IPS-11a (cell line): ENCODE measurements around the gene MACF1.

Experiments used
- H3K4me3 ChIP-seq: one replicate; pipeline ENCODE4 v1.5.1; 2013; ENCODE audit warnings: low read depth, low read length, control low read depth

MACF1 gene

DNA sequence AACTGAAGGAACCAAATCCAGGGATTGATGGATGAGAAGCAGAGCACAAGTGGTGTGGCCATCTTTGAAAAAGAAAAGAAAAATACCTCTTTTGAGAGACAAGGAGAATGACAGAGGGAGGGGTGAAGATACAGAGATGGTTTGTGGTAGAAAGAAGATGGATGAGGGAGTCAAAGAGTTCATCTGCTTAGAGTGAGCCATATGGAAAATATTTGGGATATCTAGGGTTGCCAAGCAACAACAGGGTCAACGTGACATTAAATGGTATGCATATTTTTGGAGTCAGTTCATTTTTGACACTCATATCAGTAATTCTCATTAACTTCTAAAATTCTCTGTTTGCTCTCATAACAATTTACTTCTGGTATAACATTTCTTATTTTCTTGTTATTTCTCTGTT, 50.7 kb downstream of the MACF1 start:
- H3K4me3 ChIP-seq: no peak overlapping the region

DNA sequence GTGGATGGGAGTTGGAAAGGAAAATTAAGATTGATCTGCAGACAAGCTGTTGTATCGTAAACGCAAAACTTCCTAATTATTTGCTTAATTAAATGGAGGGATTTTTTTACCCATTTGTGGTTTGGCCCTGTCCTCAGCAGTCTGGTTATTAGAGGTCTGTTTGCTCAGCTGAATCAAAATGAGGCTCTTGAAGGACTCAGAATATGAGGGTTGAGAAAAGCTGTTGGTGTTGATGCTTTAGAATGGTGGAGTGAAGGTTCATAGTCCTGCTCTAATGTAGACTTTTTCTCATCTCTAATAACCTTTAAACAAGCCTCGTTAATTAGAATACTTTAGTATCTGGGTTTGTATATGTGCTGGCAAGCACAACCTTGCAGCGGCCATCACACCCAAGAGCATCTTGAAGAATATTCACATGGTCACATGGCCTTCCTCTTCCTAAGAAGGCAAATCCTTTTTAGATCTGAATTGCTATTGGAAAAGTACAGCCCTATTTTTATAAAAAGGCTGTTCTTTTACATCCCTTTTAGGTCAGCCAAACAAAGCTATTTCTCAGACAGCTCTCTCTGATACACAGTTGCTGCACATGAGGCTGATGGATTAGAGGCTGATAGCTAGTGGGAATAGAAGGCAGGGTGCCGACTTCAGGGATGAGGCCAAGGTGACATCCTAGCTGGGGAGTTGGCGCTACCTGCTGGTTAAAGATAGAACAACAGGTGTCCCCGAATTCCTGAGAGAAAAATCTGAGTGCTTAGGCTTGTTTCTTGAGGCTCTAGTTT, 53.8 kb downstream of the MACF1 start:
- H3K4me3 ChIP-seq: no peak overlapping the region

DNA sequence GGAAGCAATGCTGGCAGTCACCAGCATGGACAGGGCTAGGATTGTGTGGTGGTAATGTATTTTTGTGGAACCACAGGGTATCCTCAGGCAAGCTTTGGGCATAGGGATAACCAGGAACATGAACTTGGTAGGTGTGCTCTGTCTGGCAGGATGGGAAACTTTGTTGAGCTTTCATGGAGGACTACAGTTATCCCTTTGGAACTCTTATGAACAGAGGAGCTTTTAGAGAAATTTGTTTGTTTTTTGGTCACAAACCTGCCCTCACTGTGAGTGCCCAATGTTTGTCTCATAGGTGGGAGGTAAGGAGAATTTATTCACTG, 54.4 kb downstream of the MACF1 start:
- no peak overlapping the region for H3K4me3 ChIP-seq

DNA sequence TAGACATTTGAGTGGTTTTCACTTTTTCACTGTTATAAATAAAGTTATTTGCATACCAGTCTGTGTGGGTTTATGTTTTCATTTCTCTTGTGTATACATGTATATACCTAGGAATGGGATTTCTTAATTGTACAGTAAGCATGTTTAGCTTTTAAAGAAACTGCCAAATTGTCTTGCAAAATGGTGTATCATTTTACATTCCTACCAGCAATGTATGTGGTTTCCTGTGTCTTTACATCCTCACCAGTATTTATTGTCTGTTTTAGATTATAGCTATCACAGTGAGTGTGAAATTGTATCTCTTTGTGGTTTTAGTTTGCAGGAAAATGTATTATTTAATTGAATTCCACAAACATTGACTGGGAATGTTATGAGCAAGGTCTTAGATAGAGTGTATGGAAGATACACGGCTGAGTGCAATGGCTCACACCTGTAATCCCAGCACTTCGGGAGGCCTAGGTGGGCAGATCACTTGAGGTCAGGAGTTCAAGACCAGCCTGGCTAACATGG, 57.3 kb downstream of the MACF1 start:
- no peak overlapping the region for H3K4me3 ChIP-seq

DNA sequence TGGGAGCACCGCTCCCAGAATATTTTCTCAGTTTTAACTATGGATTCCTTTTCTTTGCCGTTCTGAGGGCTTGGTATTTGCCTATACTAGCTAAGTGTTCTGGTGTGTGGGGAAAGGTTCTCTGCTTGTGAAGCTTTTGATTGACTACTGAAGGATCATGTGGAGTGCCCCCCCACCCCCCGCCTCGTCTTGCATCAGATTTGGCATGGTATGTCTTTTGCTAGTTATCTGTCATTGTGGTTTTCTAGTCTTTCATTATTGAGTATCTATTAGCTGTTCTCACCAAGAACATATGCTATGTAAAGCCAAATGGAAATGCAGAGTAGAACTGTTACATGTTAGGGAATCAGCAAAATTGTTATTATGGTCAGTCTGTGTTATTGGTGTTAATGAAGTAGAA, 58.3 kb downstream of the MACF1 start:
- no peak overlapping the region for H3K4me3 ChIP-seq

DNA sequence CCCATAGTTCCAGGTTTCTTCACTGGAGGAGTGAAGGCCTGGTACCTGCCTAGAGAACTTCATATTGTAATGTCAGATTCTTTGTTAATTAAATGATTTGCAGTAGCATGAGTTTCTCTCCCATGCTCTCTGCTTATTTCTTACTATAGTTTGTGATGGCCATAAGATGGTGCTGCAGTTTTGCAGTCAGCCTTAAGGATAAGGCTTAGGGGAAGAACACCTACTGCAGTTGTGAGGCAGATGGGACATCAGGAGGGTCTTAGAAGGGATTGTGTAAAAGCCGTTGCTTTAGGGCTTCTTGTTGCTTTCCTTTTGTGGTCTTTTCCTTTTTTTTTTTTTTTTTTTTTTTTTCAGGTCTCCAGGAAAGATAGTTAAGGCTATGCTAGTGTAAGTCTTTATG, 61.8 kb downstream of the MACF1 start:
- H3K4me3 ChIP-seq: no peak overlapping the region

DNA sequence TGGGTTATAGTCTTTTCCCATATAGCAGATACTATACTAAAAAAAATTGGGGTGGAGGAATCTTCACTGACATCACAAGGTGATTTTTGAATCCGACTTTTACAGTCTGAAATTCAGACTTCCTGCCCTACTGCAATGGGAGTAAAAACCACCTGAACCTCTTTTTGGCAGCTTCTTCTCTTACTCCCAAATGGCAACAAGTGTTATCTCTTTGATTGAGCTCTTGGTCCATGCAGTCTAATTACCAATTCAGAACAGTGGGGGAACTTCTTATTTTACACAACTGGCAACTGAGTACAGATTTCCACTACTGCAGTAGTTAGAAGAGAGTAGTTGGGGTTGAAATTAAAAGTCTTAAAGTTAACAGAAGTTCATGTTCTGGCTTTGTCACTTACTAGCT, 62.3 kb downstream of the MACF1 start:
- no peak overlapping the region for H3K4me3 ChIP-seq

DNA sequence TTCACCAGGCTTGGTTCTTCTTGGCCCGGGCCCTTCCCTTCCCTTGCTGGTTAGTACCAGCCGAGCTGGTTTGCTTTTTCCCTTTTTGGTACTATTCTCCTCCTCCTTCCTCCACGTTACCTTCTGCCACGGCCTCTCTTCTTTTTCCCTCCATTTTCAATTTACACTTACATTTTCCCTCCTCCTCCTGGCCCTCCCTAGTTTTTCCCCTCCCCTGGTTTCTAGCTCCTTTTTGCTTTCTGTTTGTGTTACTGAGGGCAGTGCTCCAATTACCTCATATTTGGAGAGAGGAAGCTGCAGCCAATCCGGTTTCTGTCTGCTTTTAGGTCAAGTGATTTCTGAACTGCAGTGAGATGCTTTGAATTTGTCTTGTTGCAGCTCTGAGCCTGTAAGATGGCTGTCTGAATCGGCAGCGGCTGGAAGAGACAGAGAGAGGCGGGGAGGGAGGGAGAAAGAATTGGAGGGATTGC, 63.7 kb downstream of the MACF1 start:
- H3K4me3 ChIP-seq: no peak overlapping the region

DNA sequence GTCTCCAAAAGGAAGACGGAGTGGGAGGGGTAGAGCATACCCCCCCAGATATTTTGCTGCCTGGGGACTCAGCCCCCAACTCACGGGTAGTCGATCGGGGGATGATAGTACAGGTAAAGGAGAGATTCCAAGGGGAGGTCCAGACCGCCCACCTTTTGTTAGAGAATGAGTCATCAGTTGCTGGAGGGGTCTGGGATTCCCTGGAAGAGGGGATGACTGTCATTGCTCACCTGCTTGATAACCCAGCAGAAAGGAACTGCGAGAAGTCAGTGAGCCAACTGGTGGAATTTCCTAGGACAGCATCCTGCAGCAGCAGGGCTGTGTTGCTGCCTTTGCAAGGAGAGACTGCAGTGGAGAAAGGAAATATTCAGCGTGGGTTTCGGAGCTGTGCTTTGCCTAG, 64.4 kb downstream of the MACF1 start:
- peak overlapping the region; percentile 1 for H3K4me3 ChIP-seq

DNA sequence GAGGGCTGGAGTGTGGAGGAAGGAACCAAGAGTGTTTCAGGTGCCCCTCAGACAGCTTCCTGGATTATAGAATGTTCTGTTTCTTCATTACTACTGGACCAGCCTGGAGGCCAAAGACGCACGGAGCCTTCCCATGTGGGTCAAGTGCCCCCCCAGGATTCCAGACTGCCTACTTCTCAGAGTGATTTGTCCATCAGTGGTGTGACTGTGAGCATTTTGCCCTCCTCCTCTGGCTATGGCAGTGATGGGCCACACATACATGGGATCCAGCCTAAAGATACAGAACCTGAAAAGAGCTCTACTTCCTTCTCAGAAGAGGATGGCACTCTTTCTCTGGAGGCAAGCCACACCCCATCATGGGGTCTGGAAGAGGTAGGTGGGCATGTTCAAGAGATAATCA, 64.9 kb downstream of the MACF1 start:
- peak overlapping the region; percentile 28 for H3K4me3 ChIP-seq

DNA sequence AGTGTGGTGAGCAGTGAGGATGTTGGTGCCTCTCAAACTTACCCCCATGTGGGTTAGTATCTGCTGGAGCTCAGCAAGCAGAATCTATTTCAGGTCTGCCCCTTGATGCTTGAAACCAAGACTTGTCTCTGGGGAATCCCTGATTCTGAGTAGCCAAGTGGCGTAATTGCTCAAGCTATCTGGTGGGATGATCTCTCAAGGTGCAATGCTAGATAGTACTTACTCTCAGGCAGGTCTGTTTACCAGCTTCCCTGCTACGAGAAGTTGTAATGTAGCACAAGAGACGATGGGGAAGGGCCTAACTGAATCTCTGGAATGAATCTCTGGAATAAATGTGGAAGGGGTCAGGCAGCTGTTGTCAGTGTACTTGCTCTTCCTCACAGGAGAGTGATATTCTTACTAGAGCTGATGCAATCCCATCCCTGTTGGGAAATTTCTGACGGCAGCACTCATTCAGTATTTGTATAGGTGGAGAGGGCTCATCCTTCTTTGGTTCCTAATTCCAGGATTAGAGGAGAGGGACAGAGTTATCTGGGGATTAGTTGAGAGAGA, 65.4 kb downstream of the MACF1 start:
- peak overlapping the region; percentile 28 for H3K4me3 ChIP-seq

DNA sequence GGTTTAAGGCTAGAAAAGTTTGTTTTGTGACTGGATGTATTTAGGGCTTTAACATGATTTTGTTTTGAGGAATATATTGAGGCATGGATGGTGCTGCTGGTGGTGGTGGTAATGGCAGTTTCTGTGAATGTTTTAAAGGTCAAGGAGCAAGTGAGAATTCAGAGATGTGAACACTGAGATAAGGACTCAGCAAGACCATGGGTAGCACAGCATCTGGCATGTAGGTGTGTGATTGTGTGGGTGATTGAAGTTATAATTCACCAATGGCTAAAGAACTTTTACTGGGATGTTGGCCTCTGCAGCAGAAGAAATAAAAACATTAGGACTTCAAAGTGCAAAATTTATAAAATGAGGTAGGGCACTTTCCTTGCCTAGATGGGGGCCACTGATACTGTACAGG, 65.9 kb downstream of the MACF1 start:
- no peak overlapping the region for H3K4me3 ChIP-seq

DNA sequence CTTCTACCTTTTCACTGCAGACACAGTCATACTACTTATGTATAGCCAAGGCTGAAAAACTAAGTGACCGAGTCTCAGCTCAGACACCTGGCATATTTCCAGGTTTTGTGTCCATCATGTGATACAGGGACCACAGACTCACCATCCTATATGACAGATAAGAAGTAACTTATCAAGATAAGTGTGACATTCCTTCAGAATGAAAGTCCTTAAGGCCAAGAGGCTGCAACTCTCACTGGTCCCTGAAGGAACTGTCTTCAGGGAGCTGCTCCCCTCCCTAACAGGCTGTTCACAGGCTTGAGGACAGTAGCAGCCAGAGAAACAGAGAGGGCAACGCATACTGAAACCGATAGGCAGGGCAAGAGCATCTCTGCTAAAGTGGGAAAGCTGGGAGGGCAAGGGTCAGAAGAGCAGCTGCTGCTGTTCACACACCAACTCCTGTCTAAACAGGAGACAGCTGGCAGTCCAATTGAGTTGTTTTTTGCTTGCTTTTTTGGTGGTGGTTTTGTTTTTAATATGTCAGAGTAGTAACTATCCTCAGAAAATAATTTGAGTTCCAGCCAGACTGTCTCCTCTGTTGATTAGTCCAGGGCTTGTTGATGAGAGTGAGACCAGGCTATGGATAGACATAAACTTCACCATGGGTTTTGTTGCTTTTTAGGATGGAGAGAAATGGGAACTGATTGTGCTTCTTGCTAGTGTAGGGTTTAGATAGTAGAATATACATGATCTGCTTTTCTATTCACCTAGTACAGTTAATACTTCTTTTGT, 67.7 kb downstream of the MACF1 start:
- H3K4me3 ChIP-seq: no peak overlapping the region

DNA sequence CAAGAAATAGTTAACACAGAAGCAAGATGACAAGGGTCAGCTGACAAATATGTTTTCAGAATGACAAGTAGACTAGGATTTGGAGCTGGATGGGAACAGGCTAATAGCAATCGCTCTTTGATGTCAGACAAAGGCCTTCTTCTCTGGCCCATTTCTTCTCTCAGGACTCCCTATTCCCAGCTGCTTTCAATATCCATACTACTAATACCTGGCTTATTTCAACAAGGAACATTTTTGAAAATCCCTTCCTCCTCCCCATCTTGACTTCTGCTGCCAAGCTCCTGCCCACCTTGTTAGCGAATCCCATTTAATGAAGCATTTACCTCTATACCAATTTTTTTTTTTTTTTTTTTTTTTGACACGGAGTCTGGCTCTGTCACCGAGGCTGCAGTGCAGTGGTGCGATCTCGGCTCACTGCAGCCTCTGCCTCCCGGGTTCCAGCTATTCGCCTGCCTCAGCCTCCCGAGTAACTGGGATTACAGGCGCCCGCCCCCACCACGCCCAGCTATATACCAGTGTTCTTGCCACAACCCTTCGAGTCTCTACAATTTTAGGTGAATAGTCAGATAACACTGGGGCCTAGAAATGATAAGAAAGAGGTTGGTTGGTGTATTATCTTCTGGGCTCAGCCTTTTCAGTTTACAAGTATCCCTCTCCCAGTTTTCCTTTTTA, 68.4 kb downstream of the MACF1 start:
- no peak overlapping the region for H3K4me3 ChIP-seq

DNA sequence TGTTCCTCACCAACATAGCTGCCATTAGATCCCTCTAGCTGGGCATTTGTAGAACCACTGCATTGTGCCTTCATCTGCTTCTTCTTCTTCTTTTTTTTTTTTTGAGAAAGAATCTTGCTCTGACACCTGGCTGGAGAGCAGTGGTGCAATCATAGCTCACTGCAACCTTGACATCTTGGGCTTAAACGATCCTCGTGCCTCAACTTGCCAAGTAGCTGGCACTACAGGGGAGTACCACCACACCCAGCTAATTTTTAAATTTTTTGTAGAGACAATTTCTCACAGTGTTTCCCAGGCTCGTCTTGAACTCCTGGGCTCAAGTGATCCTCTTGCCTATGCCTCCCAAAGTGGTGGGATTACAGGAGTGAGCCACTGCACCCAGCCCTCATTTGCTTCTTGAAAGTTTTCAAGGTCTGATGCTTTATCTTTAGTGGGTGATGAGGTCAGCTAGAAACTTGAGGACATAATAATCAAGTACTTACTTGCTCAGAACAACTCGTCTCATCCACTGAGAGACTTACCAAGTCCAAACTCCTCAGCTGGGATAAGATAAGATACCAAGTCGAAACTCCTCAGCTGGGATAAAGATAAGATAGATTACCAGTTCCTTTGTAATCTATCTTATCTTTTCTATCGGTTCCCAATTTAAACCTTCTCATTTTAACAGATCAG, 71.5 kb downstream of the MACF1 start:
- no peak overlapping the region for H3K4me3 ChIP-seq

DNA sequence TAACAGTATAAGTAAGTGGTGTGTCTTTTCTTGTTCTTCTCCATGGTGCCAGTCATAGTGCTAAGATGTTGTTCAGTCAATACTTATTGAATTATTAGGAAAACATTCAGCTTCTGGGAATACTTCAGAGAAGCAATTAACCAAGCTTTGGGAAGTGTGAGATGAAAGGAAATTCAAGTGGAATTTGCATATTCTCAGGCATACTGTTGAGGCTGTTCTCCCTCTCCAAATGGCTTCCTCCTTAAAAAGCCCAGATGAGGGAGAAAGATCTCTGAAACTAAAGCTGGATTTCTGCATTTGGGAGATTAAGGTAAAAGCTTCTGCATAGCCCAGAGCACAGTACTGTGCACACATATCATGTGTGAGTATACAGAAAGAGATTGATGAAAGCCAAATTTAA, 73.4 kb downstream of the MACF1 start:
- no peak overlapping the region for H3K4me3 ChIP-seq

DNA sequence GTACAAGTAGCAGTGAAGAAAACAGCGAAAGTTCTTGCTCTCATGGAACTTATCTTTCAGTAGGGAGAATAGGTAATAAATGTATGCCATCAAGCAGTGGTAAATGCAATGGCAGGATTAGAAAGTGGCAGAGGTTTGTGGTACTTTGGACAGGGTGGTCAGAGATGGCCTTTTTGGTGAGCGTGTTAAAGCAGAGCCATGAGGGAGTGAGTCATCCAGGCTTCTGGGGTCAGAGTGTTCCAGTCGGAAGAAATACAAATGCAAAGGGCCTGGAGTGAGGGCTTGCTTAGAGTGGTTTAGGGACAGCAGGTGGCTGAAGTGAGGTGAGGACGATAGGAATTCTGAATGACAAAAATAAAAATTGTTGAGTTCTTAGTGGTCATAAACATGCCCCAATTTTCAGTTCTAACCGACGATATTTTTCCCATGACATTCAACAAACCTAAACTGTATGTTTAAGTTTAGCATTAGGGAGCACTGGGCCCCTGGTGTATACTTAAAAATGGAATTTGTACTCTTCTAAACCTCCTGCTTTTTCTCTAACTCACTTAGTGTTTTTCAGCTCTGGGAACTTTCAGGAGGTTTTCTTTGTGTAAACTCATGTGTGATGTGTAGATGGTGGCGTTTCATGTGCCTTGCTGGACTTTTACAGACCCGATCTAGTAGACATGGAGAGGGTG, 78.2 kb downstream of the MACF1 start:
- no peak overlapping the region for H3K4me3 ChIP-seq

DNA sequence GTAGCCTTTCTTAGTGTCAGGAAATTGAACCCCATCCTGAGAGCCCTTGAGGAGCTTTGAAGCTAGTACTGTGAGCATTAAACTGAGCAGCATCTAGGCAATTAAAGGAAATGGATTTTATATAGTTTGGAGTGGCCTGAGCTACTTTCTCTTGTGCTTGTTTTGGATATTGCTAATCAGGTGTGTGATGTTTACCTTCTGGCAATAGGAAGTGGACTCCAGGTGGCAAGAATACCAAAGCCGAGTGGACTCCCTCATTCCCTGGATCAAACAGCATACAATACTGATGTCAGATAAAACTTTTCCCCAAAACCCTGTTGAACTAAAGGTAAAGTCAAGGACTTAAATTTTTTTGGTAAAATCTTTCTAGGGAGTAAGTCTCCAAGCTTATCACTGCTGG, 79.4 kb downstream of the MACF1 start:
- H3K4me3 ChIP-seq: no peak overlapping the region

DNA sequence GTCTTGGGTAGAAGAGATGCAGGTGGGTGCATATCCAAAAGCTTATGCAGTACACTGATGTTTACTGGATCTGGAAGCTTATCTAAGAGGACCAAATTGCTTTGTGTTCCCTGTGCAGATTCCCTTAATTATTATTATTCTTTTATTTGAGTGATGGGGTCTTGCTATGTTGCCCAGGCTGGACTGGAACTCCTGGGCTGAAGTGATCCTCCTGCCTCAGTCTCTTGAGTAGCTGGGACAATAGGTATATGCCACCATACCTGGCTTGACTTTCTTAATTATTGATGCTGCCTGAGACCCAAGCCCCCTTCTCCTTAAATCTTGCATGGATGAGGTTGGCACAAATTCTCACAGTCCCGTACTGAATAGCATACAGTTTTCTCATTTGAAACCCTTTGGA, 83.0 kb downstream of the MACF1 start:
- no peak overlapping the region for H3K4me3 ChIP-seq

DNA sequence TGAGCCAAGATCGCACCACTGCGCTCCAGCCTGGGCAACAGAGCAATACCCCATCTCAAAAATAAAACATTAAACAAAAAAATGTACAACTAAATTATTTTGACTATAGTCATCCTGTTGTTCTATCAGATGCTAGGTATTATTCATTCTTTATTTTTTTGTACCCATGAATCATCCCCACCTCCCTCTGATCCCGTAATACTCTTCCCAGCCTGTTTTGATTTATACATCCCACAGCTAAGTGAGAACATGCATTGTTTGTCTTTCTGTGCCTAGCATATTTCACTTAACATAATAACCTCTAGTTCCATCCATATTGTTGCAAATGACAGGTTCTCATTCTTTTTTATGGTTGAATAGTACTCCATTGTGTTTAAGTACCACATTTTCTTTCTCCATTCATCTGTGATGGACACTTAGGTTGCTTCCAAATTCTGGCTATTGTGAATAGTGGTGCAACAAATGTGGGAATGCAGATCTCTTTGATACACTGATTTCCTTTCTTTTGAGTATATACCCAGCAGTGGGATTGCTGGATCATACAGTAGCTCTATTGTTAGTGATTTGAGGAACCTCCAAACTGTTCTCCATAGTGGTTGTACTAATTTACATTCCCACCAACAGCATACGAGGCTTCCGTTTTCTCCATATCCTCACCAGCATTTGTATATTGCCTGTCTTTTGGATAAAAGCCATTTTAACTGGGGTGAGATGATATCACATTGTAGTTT, 84.4 kb downstream of the MACF1 start:
- H3K4me3 ChIP-seq: no peak overlapping the region
